Activated CD8-positive, alpha-beta memory T cell treated with anti-CD3 and anti-CD28 coated beads, Interleukin-2, amount 50 U/mL, for 1 hour (primary cell): ENCODE data around the gene IL1RL2.

ENCODE experiments used
- DNase-seq: peaks from one replicate; pipeline ENCODE4 v3.0.0-alpha.2; 2020; ENCODE audit errors: extremely low read depth

The IL1RL2 gene

DNA sequence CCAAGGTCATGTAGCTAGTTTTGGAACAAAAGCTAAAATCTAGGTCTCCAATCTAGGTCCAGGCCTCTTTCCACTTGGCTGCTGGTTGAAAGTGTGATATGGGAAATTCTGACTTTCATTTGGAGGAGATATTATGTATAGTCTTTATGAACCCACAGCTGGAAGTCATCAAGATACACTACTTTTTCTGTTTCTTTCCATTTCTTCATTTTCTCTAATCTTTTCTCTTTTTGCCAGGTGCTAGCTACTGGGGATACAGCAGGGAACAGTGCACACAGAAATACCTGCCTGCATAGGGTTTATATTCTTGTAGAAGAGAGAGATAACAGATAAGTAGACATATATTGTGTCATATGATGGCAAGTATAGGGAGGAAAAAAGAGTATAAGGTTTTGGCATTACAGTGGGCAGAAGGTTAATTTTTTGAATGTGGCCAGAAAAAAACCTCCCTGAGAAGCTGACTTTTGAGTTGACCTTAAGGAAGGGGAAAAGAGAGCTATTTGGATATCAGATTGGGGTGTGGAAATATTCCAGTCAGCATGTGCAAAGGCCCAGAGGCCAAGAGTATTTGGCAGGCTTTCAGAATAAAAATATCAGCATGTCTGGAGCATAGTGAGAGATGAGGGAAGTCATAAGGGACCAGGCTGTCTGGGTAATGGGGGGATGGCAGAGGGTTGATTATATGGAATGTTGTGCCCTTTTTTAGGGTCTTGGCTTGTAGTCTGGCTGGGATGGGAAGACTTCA lies 28.6 kb upstream of the IL1RL2 start:
- DNase-seq, result no peak

DNA sequence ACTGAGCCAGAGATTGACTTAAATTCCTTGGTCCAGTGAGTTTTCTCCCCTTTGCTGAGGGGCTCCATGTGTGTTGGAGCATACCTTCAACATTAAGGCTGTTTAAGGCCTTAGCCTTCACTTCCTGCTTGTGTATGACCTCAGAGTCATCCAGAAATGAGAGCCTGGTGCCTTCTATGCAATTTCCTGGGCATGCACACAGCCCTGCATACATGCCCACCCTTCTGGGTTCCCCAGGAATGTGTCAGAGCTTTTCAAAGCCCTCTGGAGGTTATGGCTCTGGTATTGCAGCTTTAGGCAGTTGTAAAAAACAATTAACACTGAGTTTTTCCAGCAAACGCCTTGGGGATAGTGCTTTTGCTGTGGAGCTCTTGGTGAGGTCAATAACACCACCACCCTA lies 27.5 kb upstream of the IL1RL2 start:
- no peak for DNase-seq

GRCh38 chr2:102166189-102166845 lies 20.5 kb upstream of the IL1RL2 start:
- DNase-seq, result no peak

DNA sequence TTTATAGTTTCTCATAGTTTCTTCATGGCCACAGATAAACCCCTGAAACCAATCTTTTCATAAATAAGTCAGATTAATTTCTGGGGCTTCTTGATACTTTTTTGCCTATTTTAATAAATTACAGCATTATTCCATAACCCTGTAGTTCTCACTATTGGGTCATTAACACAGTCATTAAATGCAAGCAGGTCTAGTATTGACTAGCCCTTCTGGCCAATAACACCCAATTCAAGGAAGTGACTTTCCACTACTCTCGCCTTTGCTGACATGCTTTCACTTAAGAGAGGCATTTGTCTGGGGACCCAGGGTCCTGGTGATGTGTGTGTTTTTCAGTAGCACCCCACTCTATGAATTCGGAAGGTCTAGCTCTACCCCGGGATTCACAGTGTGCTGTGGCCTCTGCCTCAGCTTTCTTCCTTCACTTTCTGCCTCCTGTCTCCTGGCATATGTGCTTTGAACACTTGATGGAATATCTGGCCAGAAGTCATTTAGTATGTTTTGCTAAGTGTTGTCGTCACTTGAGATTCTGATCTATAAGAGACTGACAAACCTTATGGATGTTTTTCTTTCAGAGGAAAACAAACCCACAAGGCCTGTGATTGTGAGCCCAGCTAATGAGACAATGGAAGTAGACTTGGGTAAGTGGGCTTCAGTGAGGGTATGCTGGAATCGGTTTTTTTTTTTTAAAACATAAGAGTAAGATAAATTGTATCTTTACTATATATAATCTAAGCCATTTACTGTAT lies 18.6 kb upstream of the IL1RL2 start:
- DNase-seq, result no peak

DNA sequence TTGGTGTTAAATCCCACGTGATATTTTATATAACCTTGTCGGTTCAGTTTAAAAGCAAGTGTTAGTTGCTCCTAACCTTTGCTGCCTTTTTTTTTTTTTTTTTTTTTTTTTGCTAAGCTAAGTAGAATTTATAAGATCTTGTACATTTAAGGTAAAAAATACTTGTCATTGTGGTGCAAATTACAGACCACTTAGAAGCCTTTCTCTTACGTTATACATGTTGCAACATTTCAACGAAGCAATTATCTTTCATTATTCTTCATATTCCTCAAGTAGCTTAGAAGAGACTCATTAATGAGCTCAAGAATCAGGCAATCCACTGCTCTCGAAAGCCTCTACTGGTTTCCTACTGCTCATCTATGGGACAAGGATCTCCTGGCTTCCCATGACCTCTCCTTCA lies 14.9 kb upstream of the IL1RL2 start:
- no peak for DNase-seq

- DNase-seq, result no peak
These were observed 14.1 kb upstream of the IL1RL2 start for GRCh38 chr2:102172745-102173144.

- no peak for DNase-seq
These were observed 10.7 kb upstream of the IL1RL2 start for GRCh38 chr2:102176172-102176571.

GRCh38 chr2:102177814-102178478 lies 8.9 kb upstream of the IL1RL2 start:
- no peak for DNase-seq

DNA sequence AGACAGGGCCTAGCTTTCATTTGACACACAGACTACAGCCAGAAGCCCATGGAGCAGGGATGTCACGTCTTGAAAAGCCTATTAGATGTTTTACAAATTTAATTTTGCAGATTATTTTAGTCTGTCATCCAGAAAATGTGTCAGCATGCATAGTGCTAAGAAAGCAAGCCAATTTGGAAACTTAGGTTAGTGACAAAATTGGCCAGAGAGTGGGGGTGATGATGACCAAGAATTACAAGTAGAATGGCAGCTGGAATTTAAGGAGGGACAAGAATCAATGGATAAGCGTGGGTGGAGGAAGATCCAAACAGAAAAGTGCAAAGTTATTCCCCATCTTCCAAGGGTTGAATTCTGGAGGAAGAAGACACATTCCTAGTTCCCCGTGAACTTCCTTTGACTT lies 7.8 kb upstream of the IL1RL2 start:
- no peak for DNase-seq

DNA sequence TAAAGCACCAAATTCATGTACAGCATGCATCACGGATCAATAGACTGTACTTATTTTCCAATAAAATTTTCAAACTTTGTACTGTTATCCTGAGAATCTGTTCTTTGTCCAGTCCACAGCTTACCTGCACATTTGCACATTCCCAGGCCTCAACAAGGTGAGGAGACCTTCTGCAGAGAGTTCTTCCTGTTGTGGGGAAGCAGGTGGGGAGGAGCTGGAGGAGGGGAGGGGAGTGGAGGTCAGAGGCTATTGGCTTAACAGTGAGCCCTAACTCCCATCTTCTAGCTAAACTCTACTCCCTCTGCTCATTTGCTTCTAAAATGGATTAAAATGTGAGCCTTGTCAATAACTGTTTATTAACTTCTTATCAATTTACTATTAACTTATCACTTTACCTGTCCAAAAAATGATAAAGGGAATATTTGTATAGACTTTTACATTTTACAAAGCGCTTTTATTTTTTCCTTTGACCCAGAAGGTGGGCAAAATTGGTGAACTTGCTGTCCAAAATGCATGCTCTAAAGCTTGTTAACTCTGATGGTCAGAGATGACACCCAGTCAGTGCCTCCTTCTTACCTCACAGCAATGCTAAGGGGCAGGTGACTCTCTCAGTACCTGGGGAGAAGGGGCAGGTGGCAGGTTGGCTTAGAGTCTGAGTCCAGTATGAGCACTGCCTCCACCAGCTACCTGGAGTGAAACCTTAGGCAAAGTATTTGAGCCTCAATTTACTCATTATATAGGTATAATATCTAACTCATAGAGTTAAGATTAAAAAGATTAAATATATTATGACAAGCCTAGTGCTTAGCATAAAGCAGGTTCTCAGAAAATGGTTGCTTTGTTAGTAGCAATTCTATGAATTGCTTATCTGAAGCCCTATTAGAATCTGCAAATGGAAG lies 6.8 kb upstream of the IL1RL2 start:
- no peak for DNase-seq

- no peak for DNase-seq
These were observed 6.2 kb upstream of the IL1RL2 start for GRCh38 chr2:102180687-102180999.

DNA sequence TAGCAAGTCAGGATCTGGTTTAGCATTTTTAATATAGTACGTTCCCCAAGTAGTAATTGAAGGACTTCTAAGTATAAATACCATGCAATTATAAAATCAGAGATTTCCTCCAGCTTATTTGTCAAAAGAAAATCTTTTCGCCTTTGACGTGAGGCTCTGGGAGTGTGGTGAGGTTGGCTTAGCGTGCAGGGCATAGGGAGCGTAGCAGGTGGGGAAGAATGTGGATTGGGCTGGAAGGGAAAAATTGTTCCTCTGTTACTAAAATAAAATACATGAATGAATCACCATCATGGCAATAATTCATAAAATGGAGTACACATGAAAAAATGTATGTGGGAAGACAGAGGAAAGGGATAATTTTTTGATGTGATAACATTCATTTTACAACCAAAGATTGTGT lies 5.4 kb upstream of the IL1RL2 start:
- no peak for DNase-seq

- DNase-seq, result no peak
These were observed 4.7 kb upstream of the IL1RL2 start for GRCh38 chr2:102181919-102182635.

GRCh38 chr2:102184018-102184417 lies 2.8 kb upstream of the IL1RL2 start:
- no peak for DNase-seq

DNA sequence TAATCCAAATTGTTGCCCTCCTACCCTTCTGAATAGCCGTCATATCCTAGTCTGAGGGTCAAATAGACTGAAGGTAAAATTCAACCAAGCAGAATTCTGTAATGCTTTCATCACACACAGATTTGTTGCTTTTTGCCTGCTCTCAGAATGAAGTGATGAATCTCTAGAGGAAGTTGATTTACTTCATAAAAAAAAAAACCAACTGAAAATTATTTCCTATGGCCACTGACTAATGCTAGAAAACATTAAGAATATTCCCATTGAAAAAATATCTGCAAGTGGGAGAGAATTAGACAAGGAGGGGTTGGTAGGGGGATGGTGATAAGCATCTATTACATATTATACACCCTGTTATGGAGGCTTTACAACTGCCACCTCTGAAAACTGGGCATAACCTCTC lies 2.3 kb upstream of the IL1RL2 start:
- no peak for DNase-seq

GRCh38 chr2:102185347-102185746 lies 1.5 kb upstream of the IL1RL2 start:
- no peak for DNase-seq

DNA sequence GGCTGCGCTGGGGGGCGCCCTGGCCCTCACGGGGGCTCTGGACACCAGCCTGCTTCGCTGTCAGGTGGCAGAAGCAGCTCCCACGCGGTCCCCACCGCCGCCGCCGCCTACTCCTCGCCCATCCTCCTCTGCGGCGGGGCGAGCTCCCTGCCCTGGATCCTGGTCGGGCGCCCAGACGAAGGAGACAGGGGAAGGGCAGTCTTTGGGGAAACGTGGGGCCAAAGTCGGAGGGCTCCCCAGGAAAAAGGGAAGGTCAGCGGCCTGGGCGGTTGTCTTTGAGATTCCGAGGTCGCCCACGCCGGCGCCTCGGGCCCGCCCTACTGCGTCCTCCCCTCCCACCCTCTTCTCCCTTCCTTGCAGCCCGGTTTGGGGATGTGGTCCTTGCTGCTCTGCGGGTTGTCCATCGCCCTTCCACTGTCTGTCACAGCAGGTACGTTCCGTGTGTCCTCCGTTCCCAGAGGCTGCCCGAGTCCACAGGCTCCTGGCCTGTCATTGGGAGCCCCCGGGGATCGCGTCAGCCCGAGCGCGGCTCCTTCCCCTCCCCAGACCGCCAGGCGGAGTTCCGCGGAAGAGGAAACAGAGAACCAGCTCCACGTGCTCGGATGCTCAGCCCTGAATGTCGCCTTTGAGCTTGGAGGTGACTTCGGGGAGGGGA lies 800 bp downstream of the IL1RL2 start:
- no peak for DNase-seq

DNA sequence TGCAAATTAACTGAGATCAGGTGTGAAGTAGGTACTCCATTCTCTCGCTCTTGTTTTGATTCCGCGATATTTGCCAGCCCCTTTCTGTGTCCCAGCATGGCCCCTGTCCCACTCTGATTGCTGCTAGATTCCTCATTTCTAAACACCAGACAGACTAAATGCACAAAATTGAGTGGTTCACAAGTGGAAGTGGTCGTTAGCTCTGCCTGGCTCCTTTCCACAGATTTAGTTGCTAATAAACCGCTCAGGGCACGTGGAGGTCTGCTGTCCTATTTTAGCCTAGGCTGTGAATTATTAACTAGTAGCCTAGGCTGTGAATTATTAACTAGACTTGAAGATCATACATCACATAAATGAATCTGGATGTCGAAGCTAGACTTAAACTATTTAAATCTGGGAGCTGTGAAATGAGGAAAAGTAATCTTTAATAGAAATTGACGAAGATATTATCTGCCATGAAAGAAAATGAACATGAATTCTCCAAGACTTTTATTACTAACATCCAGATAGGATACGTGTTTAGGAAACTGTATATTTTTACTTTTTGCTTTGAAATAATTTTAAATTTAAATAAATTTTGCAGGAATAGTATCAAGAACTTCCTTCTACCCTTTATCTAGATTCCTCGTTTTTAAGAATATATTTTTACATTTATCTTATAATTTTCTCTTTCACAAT lies 3.7 kb downstream of the IL1RL2 start:
- DNase-seq, result no peak

- no peak for DNase-seq
These were observed 4.7 kb downstream of the IL1RL2 start for GRCh38 chr2:102191501-102191900.

DNA sequence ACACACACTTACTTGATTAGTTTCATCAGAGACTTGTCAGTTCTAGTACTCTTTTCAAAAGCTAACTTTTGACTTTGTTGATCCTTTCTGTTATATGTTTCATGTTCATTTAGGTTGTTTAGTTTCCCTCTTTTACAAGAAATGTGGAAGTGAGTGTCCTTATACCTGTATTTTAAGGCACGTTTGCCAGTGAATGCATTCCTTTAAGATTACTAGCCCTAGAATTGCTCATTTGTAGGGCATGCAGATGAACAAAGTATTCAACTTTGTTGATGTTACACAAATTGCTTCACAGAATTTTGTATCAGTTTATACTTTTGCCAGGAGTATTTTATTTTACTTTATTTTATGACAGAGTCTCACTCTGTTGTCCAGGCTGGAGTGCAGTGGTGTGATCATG lies 6.3 kb downstream of the IL1RL2 start:
- no peak for DNase-seq
